ENCODE data around the gene PDZRN4. TPM values are rescaled to one million over a fixed set of nuclear protein-coding genes. Genes with fewer than 3 reads are reported as not detected.

The PDZRN4 gene
- total RNA-seq, 2 experiments from 2014 or later = not detected

GRCh38 chr12:41564816-41565215, 376.7 kb downstream of the PDZRN4 start:
- CTCF ChIA-PET = no interaction called here

GRCh38 chr12:41566703-41567102, 378.6 kb downstream of the PDZRN4 start:
- ChIA-PET CTCF (no interaction called here), POLR2A (no interaction called here)
- Mint-ChIP-seq H3K4me1 (ENCODE audit: low read depth) (no peaks in the 10 kb centered on the region), H3K36me3 (ENCODE audit: low read depth) (no peaks in the 10 kb centered on the region), H3K9me3 (ENCODE audit: insufficient read depth) (no peaks in the 10 kb centered on the region), H3K4me3 (no peak overlapping the region), H3K27ac (no peak overlapping the region), H3K27me3 (ENCODE audit: low read depth) (no peaks in the 10 kb centered on the region)
- DNase-seq = no peak
- ATAC-seq = no peak

More at GRCh38 chr12:41564816-41565215, 376.7 kb downstream of the PDZRN4 start:
- Mint-ChIP-seq H3K27me3 (ENCODE audit: low read depth) (no peaks in the 10 kb centered on the region), H3K4me3 (no peak overlapping the region), H3K4me1 (ENCODE audit: low read depth) (no peaks in the 10 kb centered on the region), H3K9me3 (ENCODE audit: insufficient read depth) (no peaks in the 10 kb centered on the region), H3K36me3 (ENCODE audit: low read depth) (no peaks in the 10 kb centered on the region), H3K27ac (no peak overlapping the region)
- POLR2A ChIA-PET = no interaction called here
- no peak for DNase-seq
- ATAC-seq = no peak

- no peak overlapping the region for H3K4me3 Mint-ChIP-seq
- no peaks in the 10 kb centered on the region for H3K9me3 Mint-ChIP-seq (ENCODE audit: insufficient read depth)
- ChIA-PET POLR2A (no interaction called here), CTCF (no interaction called here)
- no peaks in the 10 kb centered on the region for H3K36me3 Mint-ChIP-seq (ENCODE audit: low read depth)
- H3K27ac Mint-ChIP-seq = no peak overlapping the region
- ATAC-seq (no peak), DNase-seq (no peak)
- no peaks in the 10 kb centered on the region for H3K4me1 Mint-ChIP-seq (ENCODE audit: low read depth)
- no peaks in the 10 kb centered on the region for H3K27me3 Mint-ChIP-seq (ENCODE audit: low read depth)
Observed at GRCh38 chr12:41573445-41573844, 385.3 kb downstream of the PDZRN4 start.

DNA sequence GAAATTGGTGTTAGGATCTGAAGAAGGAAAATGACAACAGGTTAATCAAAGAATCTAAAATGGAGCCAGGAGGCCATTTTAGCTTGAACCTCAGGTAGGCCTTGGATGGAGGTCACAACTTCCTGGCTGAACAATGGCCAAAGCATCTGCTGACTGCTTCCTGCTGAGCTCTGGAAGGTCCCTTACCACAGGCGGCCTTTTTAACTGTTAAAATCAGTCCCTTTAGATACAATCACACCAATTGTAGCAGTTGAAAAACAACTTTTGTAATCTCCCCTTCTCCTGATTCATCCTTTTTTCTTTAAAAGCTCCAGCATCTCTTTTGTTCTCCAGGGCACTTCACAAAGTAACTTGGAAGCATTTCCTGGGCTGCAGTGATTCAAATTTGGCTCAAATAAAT, 388.8 kb downstream of the PDZRN4 start:
- no peaks in the 10 kb centered on the region for H3K4me1 Mint-ChIP-seq (ENCODE audit: low read depth)

GRCh38 chr12:41577995-41578394, 389.9 kb downstream of the PDZRN4 start:
- Mint-ChIP-seq H3K9me3 (ENCODE audit: insufficient read depth) (no peaks in the 10 kb centered on the region), H3K4me1 (ENCODE audit: low read depth) (no peaks in the 10 kb centered on the region), H3K27me3 (ENCODE audit: low read depth) (no peaks in the 10 kb centered on the region), H3K4me3 (no peak overlapping the region), H3K27ac (no peak overlapping the region), H3K36me3 (ENCODE audit: low read depth) (no peaks in the 10 kb centered on the region)
- ATAC-seq (no peak), DNase-seq (no peak)
- POLR2A ChIA-PET = no interaction called here
- CTCF ChIA-PET = no interaction called here

More for the DNA sequence above, 388.8 kb downstream of the PDZRN4 start:
- Mint-ChIP-seq H3K4me3 (no peak overlapping the region), H3K9me3 (ENCODE audit: insufficient read depth) (no peaks in the 10 kb centered on the region), H3K27ac (no peak overlapping the region), H3K36me3 (ENCODE audit: low read depth) (no peaks in the 10 kb centered on the region), H3K27me3 (ENCODE audit: low read depth) (no peaks in the 10 kb centered on the region)
- ATAC-seq (no peak), DNase-seq (no peak)
- ChIA-PET POLR2A (no interaction called here), CTCF (no interaction called here)

DNA sequence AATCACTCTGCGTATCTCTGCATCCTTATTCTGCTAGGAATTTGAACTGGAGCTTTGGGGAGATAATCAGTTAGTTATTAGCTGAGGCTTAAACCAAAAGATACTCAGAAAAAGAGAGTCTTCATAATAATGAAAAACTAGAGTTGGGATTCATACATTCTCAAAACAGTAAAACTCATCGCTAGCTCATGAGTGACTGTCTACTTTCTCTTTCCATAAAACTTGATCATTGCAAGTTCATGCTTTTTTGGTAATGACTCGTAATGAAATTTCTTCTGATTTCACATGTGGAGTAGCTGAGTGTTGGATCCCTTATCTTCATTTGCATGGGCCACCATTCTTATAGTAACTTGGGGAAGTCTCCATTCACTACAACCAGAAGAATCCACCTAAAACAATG, 397.7 kb downstream of the PDZRN4 start:
- Mint-ChIP-seq H3K4me3 (no peak overlapping the region), H3K27me3 (ENCODE audit: low read depth) (no peaks in the 10 kb centered on the region), H3K4me1 (ENCODE audit: low read depth) (no peaks in the 10 kb centered on the region), H3K27ac (no peak overlapping the region), H3K36me3 (ENCODE audit: low read depth) (no peaks in the 10 kb centered on the region), H3K9me3 (ENCODE audit: insufficient read depth) (no peaks in the 10 kb centered on the region)
- DNase-seq (no peak), ATAC-seq (no peak)
- ChIA-PET CTCF (no interaction called here), POLR2A (no interaction called here)

GRCh38 chr12:41587574-41587973, 399.5 kb downstream of the PDZRN4 start:
- Mint-ChIP-seq H3K36me3 (ENCODE audit: low read depth) (no peaks in the 10 kb centered on the region), H3K4me3 (no peak overlapping the region), H3K9me3 (ENCODE audit: insufficient read depth) (no peaks in the 10 kb centered on the region), H3K27ac (no peak overlapping the region), H3K27me3 (ENCODE audit: low read depth) (no peaks in the 10 kb centered on the region), H3K4me1 (ENCODE audit: low read depth) (no peaks in the 10 kb centered on the region)
- no peak for ATAC-seq
- no peak for DNase-seq
- CTCF ChIA-PET = no interaction called here
- POLR2A ChIA-PET = no interaction called here

- Mint-ChIP-seq H3K36me3 (ENCODE audit: low read depth) (no peaks in the 10 kb centered on the region), H3K4me3 (no peak overlapping the region), H3K4me1 (ENCODE audit: low read depth) (no peaks in the 10 kb centered on the region), H3K9me3 (ENCODE audit: insufficient read depth) (no peaks in the 10 kb centered on the region), H3K27ac (no peak overlapping the region), H3K27me3 (ENCODE audit: low read depth) (no peaks in the 10 kb centered on the region)
- CTCF ChIA-PET = interaction anchor here (1.1 kb wide), 1 partner anchor 41 kb away, joined by 4 read pairs; no protein-coding TSS in a partner anchor
- POLR2A ChIA-PET = no interaction called here
- DNase-seq = no peak
- ATAC-seq = no peak
Observed at GRCh38 chr12:41589878-41590277, 401.8 kb downstream of the PDZRN4 start.

DNA sequence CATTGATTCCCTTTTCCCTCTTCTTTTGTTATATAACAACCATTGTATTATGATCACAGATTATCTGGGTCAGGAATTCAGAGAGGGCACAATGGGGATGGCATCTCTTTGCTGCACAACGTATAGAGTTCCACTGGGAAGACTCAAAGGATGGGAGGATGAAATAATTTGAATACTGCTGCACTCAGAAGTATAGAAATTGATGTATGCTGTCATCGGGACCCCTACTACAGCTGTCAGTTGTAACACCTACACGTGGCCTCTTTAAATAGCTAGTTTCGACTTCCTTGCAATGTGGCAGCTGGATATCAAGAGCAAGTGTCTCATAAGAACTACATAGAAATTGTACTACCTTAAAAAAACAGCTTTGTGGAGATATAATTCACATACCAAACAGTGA, 408.1 kb downstream of the PDZRN4 start:
- Mint-ChIP-seq H3K27ac (no peak overlapping the region), H3K27me3 (ENCODE audit: low read depth) (no peaks in the 10 kb centered on the region), H3K4me3 (no peak overlapping the region), H3K36me3 (ENCODE audit: low read depth) (no peaks in the 10 kb centered on the region), H3K4me1 (ENCODE audit: low read depth) (no peaks in the 10 kb centered on the region), H3K9me3 (ENCODE audit: insufficient read depth) (no peaks in the 10 kb centered on the region)
- POLR2A ChIA-PET = no interaction called here
- ATAC-seq (no peak), DNase-seq (no peak)
- CTCF ChIA-PET = no interaction called here

- CTCF ChIA-PET = no interaction called here
- ATAC-seq = no peak
- POLR2A ChIA-PET = no interaction called here
Observed at GRCh38 chr12:41604830-41605229, 416.7 kb downstream of the PDZRN4 start.

GRCh38 chr12:41605545-41606305, 417.6 kb downstream of the PDZRN4 start:
- DNase-seq = no peak
- Mint-ChIP-seq H3K27me3 (ENCODE audit: low read depth) (no peaks in the 10 kb centered on the region), H3K36me3 (ENCODE audit: low read depth) (no peaks in the 10 kb centered on the region), H3K9me3 (ENCODE audit: insufficient read depth) (no peaks in the 10 kb centered on the region), H3K4me3 (no peak overlapping the region), H3K4me1 (ENCODE audit: low read depth) (no peaks in the 10 kb centered on the region), H3K27ac (no peak overlapping the region)
- ChIA-PET CTCF (no interaction called here), POLR2A (no interaction called here)
- ATAC-seq = no peak

More at GRCh38 chr12:41604830-41605229, 416.7 kb downstream of the PDZRN4 start:
- no peak overlapping the region for H3K4me3 Mint-ChIP-seq
- H3K9me3 Mint-ChIP-seq (ENCODE audit: insufficient read depth) = no peaks in the 10 kb centered on the region
- no peaks in the 10 kb centered on the region for H3K4me1 Mint-ChIP-seq (ENCODE audit: low read depth)
- no peaks in the 10 kb centered on the region for H3K36me3 Mint-ChIP-seq (ENCODE audit: low read depth)
- H3K27me3 Mint-ChIP-seq (ENCODE audit: low read depth) = no peaks in the 10 kb centered on the region
- DNase-seq = no peak
- H3K27ac Mint-ChIP-seq = no peak overlapping the region

GRCh38 chr12:41606468-41607445, 418.6 kb downstream of the PDZRN4 start:
- CTCF ChIA-PET = no interaction called here
- DNase-seq = no peak
- POLR2A ChIA-PET = no interaction called here
- Mint-ChIP-seq H3K27ac (no peak overlapping the region), H3K36me3 (ENCODE audit: low read depth) (no peaks in the 10 kb centered on the region), H3K4me1 (ENCODE audit: low read depth) (no peaks in the 10 kb centered on the region), H3K9me3 (ENCODE audit: insufficient read depth) (no peaks in the 10 kb centered on the region), H3K27me3 (ENCODE audit: low read depth) (no peaks in the 10 kb centered on the region), H3K4me3 (no peak overlapping the region)
- ATAC-seq = no peak

Data from activated CD8-positive, alpha-beta T cell treated with anti-CD3 and anti-CD28 coated beads, Interleukin-2, amount 10 ng/mL, durations not matched to agents 7 days and 5 days (primary cell).